ELF-1 (cell line): Measurements from ENCODE around the gene KIRREL3.
A peak's percentile ranks its signal among the peaks of the same experiment; 100 is the strongest.

Source experiments
- DNase-seq: peaks from one replicate; pipeline ENCODE4 v3.0.0-alpha.2; 2016; ENCODE audit warnings: low read depth, low spot score

The KIRREL3 gene

DNA sequence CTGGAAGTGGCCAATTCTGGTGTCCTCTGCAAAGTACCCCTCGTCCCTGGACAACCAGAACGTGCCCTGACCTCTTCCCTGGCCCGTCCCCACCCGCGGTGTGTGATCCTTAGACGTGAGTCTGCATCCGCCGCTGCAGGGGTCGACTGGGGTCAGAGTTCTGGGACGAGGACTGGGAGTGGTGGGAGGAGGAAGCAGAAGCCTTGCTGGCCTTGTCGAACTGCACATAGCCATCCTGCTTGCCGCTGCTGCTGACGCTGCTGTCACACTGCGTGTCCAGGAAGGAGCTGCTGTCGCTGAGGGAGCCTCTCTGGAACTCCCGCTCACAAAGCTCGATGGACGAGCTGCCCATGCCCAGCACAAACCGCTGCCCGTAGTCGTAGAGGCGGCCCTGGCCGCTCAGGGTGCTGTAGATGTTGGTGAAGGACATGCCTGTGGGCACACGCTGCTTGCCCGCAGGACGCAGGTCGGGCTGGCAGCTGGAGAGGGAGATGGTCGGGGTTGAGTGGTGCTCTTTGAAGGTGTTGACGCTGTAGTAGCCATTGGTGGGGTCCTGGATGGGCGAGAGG, 576.0 kb downstream of the KIRREL3 start:
- DNase-seq, result no peak

DNA sequence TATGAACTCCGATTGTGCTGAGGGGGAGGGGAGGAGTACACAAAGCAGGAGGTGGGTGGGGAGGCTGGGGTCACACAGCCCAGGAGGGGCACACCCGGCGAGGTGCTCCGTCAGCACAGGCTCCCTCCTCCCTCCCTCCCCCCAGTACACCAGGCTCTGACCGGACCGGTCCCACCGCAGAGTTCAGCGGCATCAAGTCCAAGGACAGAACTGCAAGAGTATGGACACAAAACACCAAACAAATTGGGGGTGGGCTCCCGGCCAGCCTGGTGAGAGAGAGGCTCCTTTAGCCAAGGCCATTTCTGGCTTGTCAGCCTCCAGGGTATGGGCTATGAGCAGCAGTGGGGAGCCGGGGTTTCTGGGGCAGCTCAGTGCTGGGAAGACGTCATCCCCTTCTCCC, 576.8 kb downstream of the KIRREL3 start:
- DNase-seq, result no peak

GRCh38 chr11:126423154-126423553, 577.4 kb downstream of the KIRREL3 start:
- DNase-seq, result no peak

DNA sequence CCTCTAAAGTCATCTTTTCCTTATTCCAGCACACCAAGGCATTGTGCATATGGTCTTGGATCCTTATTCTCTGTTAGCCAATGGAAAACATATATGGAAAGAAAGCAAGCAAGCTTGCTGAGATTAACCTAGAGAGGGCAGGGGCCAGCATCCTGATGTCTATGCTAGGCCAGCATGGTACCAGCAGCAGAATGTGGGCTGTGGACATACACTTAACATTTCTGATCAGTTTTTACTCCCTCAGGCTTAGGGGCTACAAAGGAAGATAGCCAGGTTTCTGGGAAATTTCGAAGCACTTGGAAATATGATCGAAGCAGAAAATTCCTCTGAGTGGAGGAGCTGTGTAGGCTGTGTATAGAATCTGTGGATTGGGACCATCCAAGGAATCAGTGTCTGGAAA, 578.1 kb downstream of the KIRREL3 start:
- DNase-seq, result no peak

GRCh38 chr11:126421271-126421671, 579.3 kb downstream of the KIRREL3 start:
- no peak for DNase-seq

- DNase-seq, result no peak
These were observed 579.8 kb downstream of the KIRREL3 start for GRCh38 chr11:126420698-126421256.

GRCh38 chr11:126419801-126420697, 580.5 kb downstream of the KIRREL3 start:
- no peak for DNase-seq

- no peak for DNase-seq
These were observed 581.7 kb downstream of the KIRREL3 start for GRCh38 chr11:126418887-126419286.

- DNase-seq, result no peak
These were observed 583.3 kb downstream of the KIRREL3 start for GRCh38 chr11:126417091-126417862.

DNA sequence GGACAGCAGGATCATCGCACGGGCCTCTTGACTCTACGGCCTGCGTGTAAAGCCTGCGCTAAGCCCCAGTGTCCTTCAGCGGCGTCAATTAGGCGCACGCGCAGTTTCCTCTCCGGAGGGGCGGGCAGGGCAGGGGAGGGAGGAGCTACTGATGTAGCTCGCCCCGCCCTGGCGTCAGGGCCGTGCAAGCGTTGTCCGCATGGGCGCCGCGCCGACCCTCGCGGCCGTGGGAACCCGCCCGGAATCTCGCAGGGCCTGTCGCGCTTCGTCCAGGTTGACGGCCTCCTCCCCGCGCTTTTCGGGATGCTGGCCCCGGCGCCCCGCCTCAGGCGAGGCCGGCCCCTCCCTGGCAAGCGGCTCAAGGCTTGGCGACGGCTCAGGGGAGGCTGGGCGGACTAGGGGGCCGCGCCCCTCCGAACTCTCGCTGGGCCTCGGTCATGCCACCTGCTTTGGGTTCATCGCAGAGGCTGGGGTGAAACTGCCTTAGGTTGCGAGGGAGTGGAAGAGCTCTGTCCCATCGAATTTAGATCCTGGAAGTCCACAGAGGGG, 584.0 kb downstream of the KIRREL3 start:
- DNase-seq, result peak; percentile 90

GRCh38 chr11:126415669-126416420, 584.7 kb downstream of the KIRREL3 start:
- no peak for DNase-seq

GRCh38 chr11:126415128-126415527, 585.4 kb downstream of the KIRREL3 start:
- no peak for DNase-seq

GRCh38 chr11:126414615-126415014, 586.0 kb downstream of the KIRREL3 start:
- no peak for DNase-seq

- DNase-seq, result no peak
These were observed 586.6 kb downstream of the KIRREL3 start for GRCh38 chr11:126413843-126414405.

DNA sequence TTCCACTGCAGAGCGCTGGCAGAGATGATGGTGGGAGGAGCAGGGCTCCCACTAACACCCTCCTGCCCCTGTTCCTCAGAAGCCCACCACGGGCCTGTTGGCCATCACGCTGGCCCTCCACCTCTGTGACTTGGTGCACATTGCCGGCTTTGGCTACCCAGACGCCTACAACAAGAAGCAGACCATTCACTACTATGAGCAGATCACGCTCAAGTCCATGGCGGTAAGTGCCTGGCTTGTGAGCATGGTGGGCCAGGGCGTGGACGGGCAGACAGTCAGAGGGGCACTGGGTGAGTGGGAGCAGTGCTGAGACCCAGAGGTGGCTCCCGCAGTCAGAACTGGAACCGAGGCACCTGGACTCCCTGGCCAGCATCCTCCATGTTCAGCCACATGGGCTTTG, 587.1 kb downstream of the KIRREL3 start:
- DNase-seq, result no peak

- DNase-seq, result no peak
These were observed 588.6 kb downstream of the KIRREL3 start for GRCh38 chr11:126411971-126412381.

DNA sequence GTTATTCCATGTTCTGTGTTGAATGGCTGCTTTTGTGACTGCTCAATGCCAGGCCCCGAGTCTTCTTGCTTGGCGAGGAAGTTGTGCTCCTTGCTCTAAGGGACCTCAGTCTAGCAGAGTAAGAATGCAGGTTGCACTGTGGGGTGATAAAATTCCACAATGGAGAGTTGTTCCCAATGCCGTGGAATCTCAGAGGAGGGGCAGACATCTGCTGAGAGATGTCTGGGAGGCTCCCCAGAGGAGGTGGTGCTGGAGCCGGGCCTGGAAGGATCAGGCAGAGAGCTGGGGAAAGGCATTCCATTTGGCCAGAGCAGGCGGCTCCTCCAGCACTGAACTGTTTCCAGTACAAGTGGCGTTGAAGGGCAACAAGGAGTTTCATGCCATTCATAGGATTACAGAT, 589.9 kb downstream of the KIRREL3 start:
- DNase-seq, result no peak

DNA sequence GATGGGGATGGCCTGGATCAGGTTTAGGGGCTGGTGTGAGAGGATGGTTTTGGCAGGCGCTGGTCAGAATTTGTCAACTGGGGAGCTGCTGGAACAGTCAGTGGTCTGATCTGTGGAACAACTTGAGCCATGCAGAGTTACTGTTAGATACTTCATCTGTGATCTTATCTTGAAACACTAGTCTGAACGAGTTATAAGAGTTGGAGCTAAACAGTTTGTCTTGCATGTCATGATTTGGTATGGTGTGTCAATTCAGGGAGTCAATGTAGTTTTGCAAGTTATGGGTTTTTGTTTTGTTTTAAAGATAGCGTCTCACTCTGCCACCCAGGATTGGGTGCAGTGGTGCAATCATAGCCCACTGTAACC, 591.0 kb downstream of the KIRREL3 start:
- no peak for DNase-seq

- DNase-seq, result peak; percentile 18
These were observed 591.5 kb downstream of the KIRREL3 start for GRCh38 chr11:126408901-126409619.

- DNase-seq, result no peak
These were observed 592.1 kb downstream of the KIRREL3 start for GRCh38 chr11:126408496-126408895.
